Prostate gland (tissue), 2 donors: ENCODE results near the gene SPG11. TPM values are rescaled to one million over a fixed set of nuclear protein-coding genes. Genes with fewer than 3 reads are reported as not detected.

ENCODE experiments used
- DNase-seq: peaks from one replicate; pipeline ENCODE4 v3.0.0-alpha.2; 2019; ENCODE audit warnings: low spot score
- H3K27ac ChIP-seq, 2 donors: fragments of 200-600 bp; sonication (generic); 2 replicates each; pipeline ENCODE4 v1.5.1; 2017 to 2019
- H3K27me3 ChIP-seq: fragments of 200-600 bp; sonication (generic); replicated peaks from 2 replicates; pipeline ENCODE4 v1.5.1; 2019; ENCODE audit not compliant: insufficient read depth
- H3K36me3 ChIP-seq, 2 donors: fragments of 200-600 bp; sonication (generic); 1 replicate in 1 of 2; 2 replicates in 1 of 2; pipeline versions ENCODE4 v1.5.1 to v1.8.1; 2017 to 2019
- H3K4me1 ChIP-seq: fragments of 200-600 bp; sonication (generic); replicated peaks from 2 replicates; pipeline ENCODE4 v1.5.1; 2019
- H3K4me3 ChIP-seq, 2 donors: fragments of 200-600 bp; sonication (generic); 2 replicates each; pipeline ENCODE4 v1.5.1; 2017 to 2019
- H3K9me3 ChIP-seq: fragments of 200-600 bp; sonication (generic); 2 replicates; pipeline ENCODE4 v1.5.1; 2017
- POLR2A ChIP-seq: fragments of 450-650 bp; IDR thresholded peaks from one replicate; pipeline ENCODE4 v1.6.1; 2016; ENCODE audit warnings: antibody characterized with exemption, mild to moderate bottlenecking
- POLR2AphosphoS5 ChIP-seq: sonication (generic); formaldehyde crosslinking; IDR thresholded peaks from one replicate; pipeline ENCODE4 v1.6.1; 2017; ENCODE audit warnings: antibody characterized with exemption
- WGBS: methylation state at CpG from one replicate; pipeline ENCODE4 v1.1.5; 2018; 5-methylcytosine and 5-hydroxymethylcytosine counted together
- intact Hi-C: fragments of 100-400 bp; cut with DNase I; formaldehyde crosslinking; loops from one replicate; pipeline ENCODE4 v1.14.2; 2022
- total RNA-seq, 2 donors: library from RNA; depleted of rRNA; stranded (reverse); fragments of >200 nt; gene quantifications; one replicate each; pipeline ENCODE4 v1.1.0, GENCODE V29; 2016
- TF ChIP-seq, protein P1 (sequence below), 4 experiments: fragments of 200-600 bp in 2 of 4; fragments of 450-650 bp in 2 of 4; sonication (generic) in 2 of 4; IDR thresholded peaks; 1 replicate in 3 of 4; 2 replicates in 1 of 4; pipeline ENCODE4 v1.5.1; 2016 to 2019; ENCODE audit warnings: antibody characterized with exemption in 4 of 4, mild to moderate bottlenecking in 2 of 4, moderate library complexity in 2 of 4

The SPG11 gene
- total RNA-seq, 2 donors from 2014 or later: 86.2 to 93.7 TPM

DNA sequence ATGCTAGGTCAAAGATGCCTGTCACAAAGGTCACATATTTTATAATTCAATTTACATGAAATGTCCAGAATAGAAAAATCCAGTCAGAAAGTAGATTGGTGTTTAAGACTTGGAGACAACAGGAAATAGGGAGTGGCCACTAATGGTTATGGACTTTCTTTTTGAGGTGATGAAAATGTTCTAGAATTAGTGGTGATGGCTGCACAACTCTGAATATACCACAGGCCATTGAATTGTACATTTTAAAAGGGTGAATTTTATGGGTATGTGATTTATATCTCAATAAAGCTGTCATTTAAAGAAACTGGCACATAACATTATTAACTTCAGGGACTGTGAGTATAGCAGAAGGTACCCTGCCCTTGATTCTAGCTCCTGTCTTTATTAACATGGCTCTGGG lies 15.8 kb downstream of the SPG11 start:
- no peak for DNase-seq
- Histone ChIP-seq H3K9me3 (no peaks in the 10 kb centered on the region), H3K4me1 (no peaks in the 10 kb centered on the region), H3K4me3 (no peak overlapping the region), H3K27ac (no peak overlapping the region), H3K36me3 (peaks cover 0 to 2% of the 10 kb centered on the region in 2 donors), H3K27me3 (no peaks in the 10 kb centered on the region)
- TF ChIP-seq POLR2A: no peak
- TF ChIP-seq, protein P1, sequence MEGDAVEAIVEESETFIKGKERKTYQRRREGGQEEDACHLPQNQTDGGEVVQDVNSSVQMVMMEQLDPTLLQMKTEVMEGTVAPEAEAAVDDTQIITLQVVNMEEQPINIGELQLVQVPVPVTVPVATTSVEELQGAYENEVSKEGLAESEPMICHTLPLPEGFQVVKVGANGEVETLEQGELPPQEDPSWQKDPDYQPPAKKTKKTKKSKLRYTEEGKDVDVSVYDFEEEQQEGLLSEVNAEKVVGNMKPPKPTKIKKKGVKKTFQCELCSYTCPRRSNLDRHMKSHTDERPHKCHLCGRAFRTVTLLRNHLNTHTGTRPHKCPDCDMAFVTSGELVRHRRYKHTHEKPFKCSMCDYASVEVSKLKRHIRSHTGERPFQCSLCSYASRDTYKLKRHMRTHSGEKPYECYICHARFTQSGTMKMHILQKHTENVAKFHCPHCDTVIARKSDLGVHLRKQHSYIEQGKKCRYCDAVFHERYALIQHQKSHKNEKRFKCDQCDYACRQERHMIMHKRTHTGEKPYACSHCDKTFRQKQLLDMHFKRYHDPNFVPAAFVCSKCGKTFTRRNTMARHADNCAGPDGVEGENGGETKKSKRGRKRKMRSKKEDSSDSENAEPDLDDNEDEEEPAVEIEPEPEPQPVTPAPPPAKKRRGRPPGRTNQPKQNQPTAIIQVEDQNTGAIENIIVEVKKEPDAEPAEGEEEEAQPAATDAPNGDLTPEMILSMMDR (IDR thresholded peaks at IDR 0.05): no peak
- no peak for TF ChIP-seq POLR2AphosphoS5
- intact Hi-C loops: no loop called here

DNA sequence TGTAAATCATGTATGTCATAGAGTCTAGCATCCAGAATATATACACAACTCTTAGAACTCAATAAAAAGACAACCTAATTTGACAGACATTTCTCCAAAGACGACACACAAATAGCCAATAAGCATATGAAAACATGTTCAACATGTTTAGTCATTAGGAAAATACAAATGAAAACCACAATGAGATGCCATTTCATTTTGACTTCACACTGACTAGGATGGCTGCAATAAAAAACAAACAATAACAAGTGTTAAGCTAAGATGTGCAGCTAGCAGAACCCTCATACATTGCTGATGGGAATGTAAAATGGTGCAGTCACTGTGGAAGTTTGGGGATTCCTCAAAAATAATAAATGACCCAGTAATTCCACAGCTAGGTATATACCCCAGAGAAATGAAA lies 16.4 kb downstream of the SPG11 start:
- Histone ChIP-seq H3K9me3 (no peaks in the 10 kb centered on the region), H3K4me3 (no peak overlapping the region), H3K4me1 (no peaks in the 10 kb centered on the region), H3K36me3 (peaks cover 0 to 2% of the 10 kb centered on the region in 2 donors), H3K27ac (no peak overlapping the region), H3K27me3 (no peaks in the 10 kb centered on the region)
- 91% methylated on average over 1 of the region's 1 CpG for WGBS
- no peak for DNase-seq
- intact Hi-C loops: no loop called here
- TF ChIP-seq, protein P1 (IDR thresholded peaks at IDR 0.05): no peak
- TF ChIP-seq POLR2AphosphoS5 (no peak), POLR2A (no peak)

DNA sequence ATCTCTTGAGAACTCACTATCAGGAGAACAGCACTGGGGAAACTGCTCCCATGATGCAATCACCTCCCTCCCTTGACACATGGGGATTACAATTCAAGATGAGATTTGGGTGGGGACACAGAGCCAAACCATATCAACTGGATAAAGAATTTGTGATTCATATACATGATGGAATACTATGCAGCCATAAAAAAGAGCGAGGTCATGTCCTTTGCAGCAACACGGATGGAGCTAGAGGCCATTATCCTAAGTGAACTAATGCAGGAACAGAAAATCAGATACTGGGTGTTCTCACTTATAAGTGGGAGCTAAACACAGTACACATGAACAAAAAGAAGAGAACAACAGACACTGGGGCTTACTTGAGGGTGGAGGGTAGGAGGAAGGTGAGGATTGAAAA lies 17.0 kb downstream of the SPG11 start:
- DNase-seq: no peak
- Histone ChIP-seq H3K36me3 (peaks cover 0 to 2% of the 10 kb centered on the region in 2 donors), H3K27ac (no peak overlapping the region), H3K27me3 (no peaks in the 10 kb centered on the region), H3K4me3 (no peak overlapping the region), H3K4me1 (no peaks in the 10 kb centered on the region), H3K9me3 (no peaks in the 10 kb centered on the region)
- intact Hi-C loops: no loop called here
- 97% methylated on average over 2 of the region's 2 CpGs for WGBS
- TF ChIP-seq POLR2AphosphoS5 (no peak), POLR2A (no peak)
- TF ChIP-seq, protein P1 (IDR thresholded peaks at IDR 0.05): no peak

DNA sequence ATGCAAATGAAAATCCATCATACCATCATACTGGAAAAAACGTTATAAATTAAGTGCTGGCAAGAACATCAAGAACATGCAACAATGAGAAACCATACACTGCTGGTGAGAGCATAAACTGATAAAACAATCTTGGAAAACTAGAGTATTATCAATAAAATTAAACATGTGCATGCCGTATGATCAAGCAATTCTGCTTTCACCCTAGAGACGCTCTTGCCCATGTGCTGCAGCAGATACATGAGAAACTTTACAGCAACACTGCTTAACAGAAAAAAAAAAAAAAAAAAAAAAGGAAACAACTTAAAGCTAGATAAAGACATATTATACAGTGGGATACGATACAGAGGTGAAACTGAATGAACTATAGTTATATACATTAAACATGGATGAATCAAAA lies 21.8 kb downstream of the SPG11 start:
- no peak for TF ChIP-seq POLR2AphosphoS5
- H3K27ac ChIP-seq: no peak overlapping the region
- H3K4me3 ChIP-seq: no peak overlapping the region
- no peaks in the 10 kb centered on the region for H3K4me1 ChIP-seq
- H3K36me3 ChIP-seq: peaks cover 0 to 2% of the 10 kb centered on the region in 2 donors
- H3K9me3 ChIP-seq: no peaks in the 10 kb centered on the region
- DNase-seq: no peak
- intact Hi-C loops: no loop called here
- WGBS: 87% methylated on average over 4 of the region's 4 CpGs
- H3K27me3 ChIP-seq: no peaks in the 10 kb centered on the region

DNA sequence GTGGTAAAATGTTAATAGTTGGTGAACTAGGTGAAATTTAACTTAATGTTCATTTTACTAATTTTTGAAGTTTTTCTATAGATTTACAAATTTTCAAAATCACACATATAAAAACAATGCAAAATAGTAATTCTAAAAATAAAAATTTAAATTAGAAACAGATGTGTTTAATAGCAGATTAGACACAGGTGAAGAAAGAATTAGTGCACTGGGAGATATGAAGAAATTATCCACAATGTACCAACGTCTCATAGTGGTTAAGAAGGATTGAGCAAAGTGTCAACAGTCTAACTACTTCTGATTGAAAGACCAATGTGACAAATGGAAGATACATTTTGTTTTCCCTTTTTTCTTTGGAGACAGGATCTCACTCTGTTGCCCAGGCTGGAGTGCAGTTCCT lies 26.5 kb downstream of the SPG11 start:
- no peaks in the 10 kb centered on the region for H3K9me3 ChIP-seq
- no peaks in the 10 kb centered on the region for H3K36me3 ChIP-seq
- intact Hi-C loops: no loop called here
- WGBS: 91% methylated on average over 1 of the region's 1 CpG
- H3K4me1 ChIP-seq: no peaks in the 10 kb centered on the region
- H3K27me3 ChIP-seq: no peaks in the 10 kb centered on the region
- TF ChIP-seq POLR2A (no peak), POLR2AphosphoS5 (no peak)
- TF ChIP-seq, protein P1 (IDR thresholded peaks at IDR 0.05): no peak
- H3K4me3 ChIP-seq: no peak overlapping the region
- no peak overlapping the region for H3K27ac ChIP-seq
- no peak for DNase-seq
